Measurements from ENCODE around the gene MPDZ. TPM values are rescaled to one million over a fixed set of nuclear protein-coding genes. Genes with fewer than 3 reads are reported as not detected.
A peak's percentile ranks its signal among the peaks of the same experiment; 100 is the strongest.

The MPDZ gene
- total RNA-seq, 1 experiment from 2014 or later = 46.7 TPM

- H2AFZ ChIP-seq (ENCODE audit: low read length) = no peak overlapping the region
- H3K9ac ChIP-seq (ENCODE audit: extremely low read depth, insufficient read length, low read length) = no peak overlapping the region
- no peak overlapping the region for H3K27ac ChIP-seq (ENCODE audit: insufficient read length, low read depth, low read length)
- H3K23me2 ChIP-seq (ENCODE audit: insufficient read length, low read depth, low read length, poor library complexity, severe bottlenecking) = no peaks in the 10 kb centered on the region
- no peak overlapping the region for H2BK15ac ChIP-seq (ENCODE audit: low read depth, low read length)
- no peak overlapping the region for H3K23ac ChIP-seq (ENCODE audit: insufficient read length, low read depth, low read length)
- no peaks in the 10 kb centered on the region for H3K9me3 Mint-ChIP-seq
- H2BK5ac ChIP-seq (ENCODE audit: insufficient read length, low read length) = no peak overlapping the region
- H3K14ac ChIP-seq (ENCODE audit: insufficient read depth, low read length) = no peak overlapping the region
- H2BK120ac ChIP-seq (ENCODE audit: low read depth, low read length, poor library complexity, severe bottlenecking) = no peak overlapping the region
- H3K18ac ChIP-seq (ENCODE audit: insufficient read length, low read depth, low read length) = no peak overlapping the region
- peaks cover 2 to 32% (median 15%) of the 10 kb centered on the region in 3 experiments; a peak in 5 of 7 replicates for H3K36me3 Mint-ChIP-seq (ENCODE audit: insufficient read depth in 1 of 3, low read depth in 3 of 3)
- no peak overlapping the region for H2BK20ac ChIP-seq (ENCODE audit: low read depth, low read length, poor library complexity, severe bottlenecking)
- H3K27ac Mint-ChIP-seq = 0 out of 7 replicates have a peak overlapping the region, but pooled peaks of 1 of the 3 experiments have one; percentile 27
- no peak for TF ChIP-seq CTCF (conservative IDR thresholded peaks at IDR 0.05)
- no peak overlapping the region for H4K5ac ChIP-seq (ENCODE audit: insufficient read length, low read depth, low read length)
- H3K56ac ChIP-seq (ENCODE audit: insufficient read length, low read depth, low read length) = no peak overlapping the region
- no peaks in the 10 kb centered on the region for H3K9me3 ChIP-seq (ENCODE audit: control insufficient read depth, low read depth, low read length)
- H3K79me2 ChIP-seq (ENCODE audit: insufficient read depth, low read length) = no peaks in the 10 kb centered on the region
- H3K4me1 Mint-ChIP-seq = peaks cover 9 to 12% of the 10 kb centered on the region in 2 experiments
- H2BK12ac ChIP-seq (ENCODE audit: insufficient read length, low read depth, low read length) = no peak overlapping the region
- H3K27me3 ChIP-seq (ENCODE audit: insufficient read depth, low read length) = no peaks in the 10 kb centered on the region
- no peaks in the 10 kb centered on the region for H4K20me1 ChIP-seq (ENCODE audit: control insufficient read depth, insufficient read depth, insufficient read length)
- H3K4me2 ChIP-seq (ENCODE audit: insufficient read depth, insufficient read length, low read length) = no peak overlapping the region
- H3T11ph ChIP-seq (ENCODE audit: low read length) = no peak overlapping the region
- no peak for DNase-seq
- no peak overlapping the region for H3K4ac ChIP-seq (ENCODE audit: low read depth, low read length)
- no CpG with 5 or more reads among the region's 2 CpGs for WGBS (ENCODE audit: extremely low coverage, insufficient read length, low lambda C conversion rate)
- no peak overlapping the region for H4K8ac ChIP-seq (replicated peaks; ENCODE audit: insufficient read length, low read depth, low read length)
- H3K4me1 ChIP-seq (ENCODE audit: insufficient read depth, low read length) = peaks cover 4% of the 10 kb centered on the region
- H3K79me1 ChIP-seq (ENCODE audit: insufficient read depth, low read depth, low read length, poor library complexity, severe bottlenecking) = no peaks in the 10 kb centered on the region
- no peak overlapping the region for H4K91ac ChIP-seq (ENCODE audit: insufficient read length, low read depth, low read length)
- no peaks in the 10 kb centered on the region for H3K27me3 Mint-ChIP-seq (ENCODE audit: low read depth)
- no peak overlapping the region for H2AK5ac ChIP-seq (ENCODE audit: insufficient read length, low read length)
- no peak overlapping the region for H3K4me3 Mint-ChIP-seq
Measured at GRCh38 chr9:13166996-13167395, 112.5 kb downstream of the MPDZ start.
